ENCODE measurements around the gene PIAS1.

PIAS1 gene

DNA sequence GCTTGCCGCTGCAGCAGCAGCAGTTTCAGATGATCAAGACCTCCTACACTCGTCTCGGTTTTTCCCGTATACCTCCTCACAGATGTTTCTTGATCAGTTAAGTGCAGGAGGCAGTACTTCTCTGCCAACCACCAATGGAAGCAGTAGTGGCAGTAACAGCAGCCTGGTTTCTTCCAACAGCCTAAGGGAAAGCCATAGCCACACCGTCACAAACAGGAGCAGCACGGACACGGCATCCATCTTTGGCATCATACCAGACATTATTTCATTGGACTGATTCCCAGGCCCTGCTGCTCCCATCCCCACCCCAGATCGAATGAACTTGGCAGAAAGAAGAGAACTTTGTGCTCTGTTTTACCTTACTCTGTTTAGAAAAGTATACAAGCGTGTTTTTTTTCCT lies 133.4 kb downstream of the PIAS1 start:
- Histone ChIP-seq H3K36me3 (replicated peaks; ENCODE audit: insufficient read depth, low read length) (peaks cover 9% of the 10 kb centered on the region; the same call in 1 of the 2 replicates), H3K4me2 (ENCODE audit: low read depth, low read length) (peak overlapping the region; percentile 67), H3K79me2 (ENCODE audit: low read length) (peaks cover 27% of the 10 kb centered on the region), H3K9ac (ENCODE audit: low read length) (peak overlapping the region; percentile 60), H3K27me3 (replicated peaks; ENCODE audit: insufficient read depth, low read length) (no peaks in the 10 kb centered on the region), H3K4me1 (ENCODE audit: low read length) (peaks cover 70% of the 10 kb centered on the region), H3F3A (ENCODE audit: insufficient read depth, low read length) (peaks cover 64% of the 10 kb centered on the region), H3K9me2 (replicated peaks; ENCODE audit: insufficient read depth, low read length) (no peaks in the 10 kb centered on the region), H3K4me3 (ENCODE audit: low read length) (peak overlapping the region; percentile 38), H3K9me3 (replicated peaks; ENCODE audit: insufficient read depth, low read length) (no peaks in the 10 kb centered on the region), H3K27ac (ENCODE audit: low read length) (peak overlapping the region; percentile 93), H4K20me1 (ENCODE audit: insufficient read depth, low read length) (no peaks in the 10 kb centered on the region), H2AFZ (ENCODE audit: low read length) (no peak overlapping the region)
- DNase-seq: peak; percentile 86
- TF ChIP-seq, protein P1, sequence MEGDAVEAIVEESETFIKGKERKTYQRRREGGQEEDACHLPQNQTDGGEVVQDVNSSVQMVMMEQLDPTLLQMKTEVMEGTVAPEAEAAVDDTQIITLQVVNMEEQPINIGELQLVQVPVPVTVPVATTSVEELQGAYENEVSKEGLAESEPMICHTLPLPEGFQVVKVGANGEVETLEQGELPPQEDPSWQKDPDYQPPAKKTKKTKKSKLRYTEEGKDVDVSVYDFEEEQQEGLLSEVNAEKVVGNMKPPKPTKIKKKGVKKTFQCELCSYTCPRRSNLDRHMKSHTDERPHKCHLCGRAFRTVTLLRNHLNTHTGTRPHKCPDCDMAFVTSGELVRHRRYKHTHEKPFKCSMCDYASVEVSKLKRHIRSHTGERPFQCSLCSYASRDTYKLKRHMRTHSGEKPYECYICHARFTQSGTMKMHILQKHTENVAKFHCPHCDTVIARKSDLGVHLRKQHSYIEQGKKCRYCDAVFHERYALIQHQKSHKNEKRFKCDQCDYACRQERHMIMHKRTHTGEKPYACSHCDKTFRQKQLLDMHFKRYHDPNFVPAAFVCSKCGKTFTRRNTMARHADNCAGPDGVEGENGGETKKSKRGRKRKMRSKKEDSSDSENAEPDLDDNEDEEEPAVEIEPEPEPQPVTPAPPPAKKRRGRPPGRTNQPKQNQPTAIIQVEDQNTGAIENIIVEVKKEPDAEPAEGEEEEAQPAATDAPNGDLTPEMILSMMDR (IDR thresholded peaks at IDR 0.05; ENCODE audit: low read length): no peak
- TF ChIP-seq EZH2phosphoT487 (IDR thresholded peaks at IDR 0.05; ENCODE audit: low read length) (no peak), EZH2 (optimal IDR thresholded peaks at IDR 0.05; ENCODE audit: low read depth, low read length) (no peak)

DNA sequence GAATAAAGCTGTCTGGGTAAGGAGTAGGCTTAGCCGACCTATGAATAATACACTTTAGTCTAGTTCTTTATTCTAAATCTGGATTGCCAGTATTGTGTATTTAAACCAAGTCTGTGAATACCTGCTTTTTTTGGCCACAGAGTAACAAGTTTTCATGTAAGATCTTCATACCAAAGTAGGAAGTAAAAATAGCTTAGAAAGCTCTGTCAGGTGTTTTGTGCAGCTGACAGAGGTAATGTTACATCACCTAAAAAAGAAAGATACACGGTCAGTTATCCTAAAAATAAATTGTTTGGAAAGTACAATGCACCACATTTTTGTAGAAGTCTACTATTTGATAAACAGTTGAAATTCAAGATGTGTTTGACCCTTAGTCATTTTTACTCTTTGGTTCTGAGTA lies 134.5 kb downstream of the PIAS1 start:
- TF ChIP-seq EZH2 (optimal IDR thresholded peaks at IDR 0.05; ENCODE audit: low read depth, low read length): no peak
- TF ChIP-seq, protein P1 (IDR thresholded peaks at IDR 0.05; ENCODE audit: low read length): no peak
- no peak for TF ChIP-seq EZH2phosphoT487 (IDR thresholded peaks at IDR 0.05; ENCODE audit: low read length)
- Histone ChIP-seq H3K4me1 (ENCODE audit: low read length) (peaks cover 80% of the 10 kb centered on the region), H3K9me3 (replicated peaks; ENCODE audit: insufficient read depth, low read length) (no peaks in the 10 kb centered on the region), H4K20me1 (ENCODE audit: insufficient read depth, low read length) (no peaks in the 10 kb centered on the region), H3K9ac (ENCODE audit: low read length) (peak overlapping the region; percentile 60), H3F3A (ENCODE audit: insufficient read depth, low read length) (peaks cover 74% of the 10 kb centered on the region), H3K79me2 (ENCODE audit: low read length) (peaks cover 37% of the 10 kb centered on the region), H3K27ac (ENCODE audit: low read length) (peak overlapping the region; percentile 93), H3K9me2 (replicated peaks; ENCODE audit: insufficient read depth, low read length) (no peaks in the 10 kb centered on the region), H3K36me3 (replicated peaks; ENCODE audit: insufficient read depth, low read length) (peaks cover 14% of the 10 kb centered on the region), H3K4me2 (ENCODE audit: low read depth, low read length) (peak overlapping the region; percentile 67), H3K4me3 (ENCODE audit: low read length) (peak overlapping the region; percentile 38; the same call in 1 of the 2 replicates), H3K27me3 (replicated peaks; ENCODE audit: insufficient read depth, low read length) (no peaks in the 10 kb centered on the region), H2AFZ (ENCODE audit: low read length) (no peak overlapping the region)
- DNase-seq: peak; percentile 88

DNA sequence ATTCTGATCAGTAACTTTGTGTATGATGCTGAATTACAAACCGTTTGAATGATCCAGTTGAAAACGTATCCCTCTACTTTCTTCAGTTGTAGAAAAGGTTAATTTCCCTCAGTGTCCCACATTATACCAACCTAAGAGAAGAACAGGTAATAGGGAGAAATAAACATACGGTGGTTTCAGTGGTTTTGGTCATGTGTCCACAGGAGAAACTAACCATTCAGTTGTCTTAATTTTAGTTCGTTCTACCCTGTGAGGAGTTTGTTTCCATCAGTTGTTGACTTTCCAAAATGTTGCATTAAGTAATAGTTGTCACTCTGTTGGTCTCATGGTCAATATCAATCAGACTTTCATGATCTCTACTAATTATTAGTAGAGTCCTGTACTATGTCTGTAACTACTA lies 135.9 kb downstream of the PIAS1 start:
- Histone ChIP-seq H3K4me1 (ENCODE audit: low read length) (peaks cover 88% of the 10 kb centered on the region), H3K27ac (ENCODE audit: low read length) (peak overlapping the region; percentile 93), H3F3A (ENCODE audit: insufficient read depth, low read length) (peaks cover 74% of the 10 kb centered on the region), H4K20me1 (ENCODE audit: insufficient read depth, low read length) (no peaks in the 10 kb centered on the region), H3K36me3 (replicated peaks; ENCODE audit: insufficient read depth, low read length) (peaks cover 10% of the 10 kb centered on the region), H3K79me2 (ENCODE audit: low read length) (peaks cover 44% of the 10 kb centered on the region), H3K9me3 (replicated peaks; ENCODE audit: insufficient read depth, low read length) (no peaks in the 10 kb centered on the region), H2AFZ (ENCODE audit: low read length) (no peak overlapping the region), H3K4me2 (ENCODE audit: low read depth, low read length) (peak overlapping the region; percentile 67), H3K27me3 (replicated peaks; ENCODE audit: insufficient read depth, low read length) (no peaks in the 10 kb centered on the region), H3K9ac (ENCODE audit: low read length) (peak overlapping the region; percentile 43; the same call in 1 of the 2 replicates), H3K9me2 (replicated peaks; ENCODE audit: insufficient read depth, low read length) (no peaks in the 10 kb centered on the region), H3K4me3 (ENCODE audit: low read length) (peak overlapping the region; percentile 14)
- no peak for TF ChIP-seq EZH2phosphoT487 (IDR thresholded peaks at IDR 0.05; ENCODE audit: low read length)
- DNase-seq: peak; percentile 57

DNA sequence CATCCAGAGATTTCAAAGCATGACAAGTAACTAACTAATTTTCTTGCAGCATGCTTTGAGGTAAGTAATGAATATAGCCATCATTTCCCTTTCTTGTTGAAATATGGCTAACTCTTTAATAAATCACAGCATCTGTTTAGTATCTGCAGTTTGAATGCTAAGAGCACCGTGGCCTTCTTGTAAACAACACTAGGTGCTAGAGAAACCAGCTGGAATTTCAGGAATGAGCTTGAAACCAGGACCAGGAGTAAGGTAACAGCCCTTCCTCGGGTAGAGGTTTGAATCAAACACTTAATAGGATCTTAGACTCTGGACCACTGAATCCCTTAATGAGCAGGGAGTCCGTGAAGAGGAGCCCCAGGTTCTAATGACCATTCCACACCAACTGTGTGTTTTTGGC lies 137.4 kb downstream of the PIAS1 start:
- no peak overlapping the region for H3K4me3 ChIP-seq (ENCODE audit: low read length)
- H3K9ac ChIP-seq (ENCODE audit: low read length): no peak overlapping the region
- TF ChIP-seq EZH2 (optimal IDR thresholded peaks at IDR 0.05; ENCODE audit: low read depth, low read length) (no peak), EZH2phosphoT487 (IDR thresholded peaks at IDR 0.05; ENCODE audit: low read length) (no peak)
- TF ChIP-seq, protein P1 (IDR thresholded peaks at IDR 0.05; ENCODE audit: low read length): no peak
- peaks cover 50% of the 10 kb centered on the region for H3K79me2 ChIP-seq (ENCODE audit: low read length)
- H3K9me3 ChIP-seq (replicated peaks; ENCODE audit: insufficient read depth, low read length): no peaks in the 10 kb centered on the region
- H3K4me2 ChIP-seq (ENCODE audit: low read depth, low read length): peak overlapping the region; percentile 67; the same call in 1 of the 2 replicates
- no peaks in the 10 kb centered on the region for H4K20me1 ChIP-seq (ENCODE audit: insufficient read depth, low read length)
- H2AFZ ChIP-seq (ENCODE audit: low read length): no peak overlapping the region
- no peak for DNase-seq
- H3K27ac ChIP-seq (ENCODE audit: low read length): peak overlapping the region; percentile 93; the same call in 1 of the 2 replicates
- no peaks in the 10 kb centered on the region for H3K9me2 ChIP-seq (replicated peaks; ENCODE audit: insufficient read depth, low read length)
- H3F3A ChIP-seq (ENCODE audit: insufficient read depth, low read length): peaks cover 82% of the 10 kb centered on the region
- H3K27me3 ChIP-seq (replicated peaks; ENCODE audit: insufficient read depth, low read length): no peaks in the 10 kb centered on the region
- H3K36me3 ChIP-seq (replicated peaks; ENCODE audit: insufficient read depth, low read length): peaks cover 10% of the 10 kb centered on the region
- H3K4me1 ChIP-seq (ENCODE audit: low read length): peaks cover 81% of the 10 kb centered on the region
